Measurements from ENCODE around the gene PRKN. TPM values are rescaled to one million over a fixed set of nuclear protein-coding genes. Genes with fewer than 3 reads are reported as not detected.

Gene PRKN
- total and polyA plus RNA-seq, 2 experiments from 2014 or later = 0.10 to 0.84 TPM

DNA sequence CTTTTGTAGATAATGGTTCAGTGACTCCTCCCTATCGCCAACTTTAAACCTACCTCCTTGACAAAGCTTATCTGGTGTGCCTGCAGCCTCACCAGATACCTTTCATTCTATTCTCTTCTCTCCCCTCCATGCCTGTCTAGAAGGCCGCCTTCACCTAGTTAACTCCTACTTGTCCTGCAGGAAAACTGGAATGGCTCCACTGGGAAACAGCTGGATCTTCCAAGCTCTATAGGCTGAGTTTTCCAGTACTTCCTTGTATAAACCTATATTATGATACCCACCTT lies 6.2 kb downstream of the PRKN start (continued):
- TF ChIP-seq, protein P1, sequence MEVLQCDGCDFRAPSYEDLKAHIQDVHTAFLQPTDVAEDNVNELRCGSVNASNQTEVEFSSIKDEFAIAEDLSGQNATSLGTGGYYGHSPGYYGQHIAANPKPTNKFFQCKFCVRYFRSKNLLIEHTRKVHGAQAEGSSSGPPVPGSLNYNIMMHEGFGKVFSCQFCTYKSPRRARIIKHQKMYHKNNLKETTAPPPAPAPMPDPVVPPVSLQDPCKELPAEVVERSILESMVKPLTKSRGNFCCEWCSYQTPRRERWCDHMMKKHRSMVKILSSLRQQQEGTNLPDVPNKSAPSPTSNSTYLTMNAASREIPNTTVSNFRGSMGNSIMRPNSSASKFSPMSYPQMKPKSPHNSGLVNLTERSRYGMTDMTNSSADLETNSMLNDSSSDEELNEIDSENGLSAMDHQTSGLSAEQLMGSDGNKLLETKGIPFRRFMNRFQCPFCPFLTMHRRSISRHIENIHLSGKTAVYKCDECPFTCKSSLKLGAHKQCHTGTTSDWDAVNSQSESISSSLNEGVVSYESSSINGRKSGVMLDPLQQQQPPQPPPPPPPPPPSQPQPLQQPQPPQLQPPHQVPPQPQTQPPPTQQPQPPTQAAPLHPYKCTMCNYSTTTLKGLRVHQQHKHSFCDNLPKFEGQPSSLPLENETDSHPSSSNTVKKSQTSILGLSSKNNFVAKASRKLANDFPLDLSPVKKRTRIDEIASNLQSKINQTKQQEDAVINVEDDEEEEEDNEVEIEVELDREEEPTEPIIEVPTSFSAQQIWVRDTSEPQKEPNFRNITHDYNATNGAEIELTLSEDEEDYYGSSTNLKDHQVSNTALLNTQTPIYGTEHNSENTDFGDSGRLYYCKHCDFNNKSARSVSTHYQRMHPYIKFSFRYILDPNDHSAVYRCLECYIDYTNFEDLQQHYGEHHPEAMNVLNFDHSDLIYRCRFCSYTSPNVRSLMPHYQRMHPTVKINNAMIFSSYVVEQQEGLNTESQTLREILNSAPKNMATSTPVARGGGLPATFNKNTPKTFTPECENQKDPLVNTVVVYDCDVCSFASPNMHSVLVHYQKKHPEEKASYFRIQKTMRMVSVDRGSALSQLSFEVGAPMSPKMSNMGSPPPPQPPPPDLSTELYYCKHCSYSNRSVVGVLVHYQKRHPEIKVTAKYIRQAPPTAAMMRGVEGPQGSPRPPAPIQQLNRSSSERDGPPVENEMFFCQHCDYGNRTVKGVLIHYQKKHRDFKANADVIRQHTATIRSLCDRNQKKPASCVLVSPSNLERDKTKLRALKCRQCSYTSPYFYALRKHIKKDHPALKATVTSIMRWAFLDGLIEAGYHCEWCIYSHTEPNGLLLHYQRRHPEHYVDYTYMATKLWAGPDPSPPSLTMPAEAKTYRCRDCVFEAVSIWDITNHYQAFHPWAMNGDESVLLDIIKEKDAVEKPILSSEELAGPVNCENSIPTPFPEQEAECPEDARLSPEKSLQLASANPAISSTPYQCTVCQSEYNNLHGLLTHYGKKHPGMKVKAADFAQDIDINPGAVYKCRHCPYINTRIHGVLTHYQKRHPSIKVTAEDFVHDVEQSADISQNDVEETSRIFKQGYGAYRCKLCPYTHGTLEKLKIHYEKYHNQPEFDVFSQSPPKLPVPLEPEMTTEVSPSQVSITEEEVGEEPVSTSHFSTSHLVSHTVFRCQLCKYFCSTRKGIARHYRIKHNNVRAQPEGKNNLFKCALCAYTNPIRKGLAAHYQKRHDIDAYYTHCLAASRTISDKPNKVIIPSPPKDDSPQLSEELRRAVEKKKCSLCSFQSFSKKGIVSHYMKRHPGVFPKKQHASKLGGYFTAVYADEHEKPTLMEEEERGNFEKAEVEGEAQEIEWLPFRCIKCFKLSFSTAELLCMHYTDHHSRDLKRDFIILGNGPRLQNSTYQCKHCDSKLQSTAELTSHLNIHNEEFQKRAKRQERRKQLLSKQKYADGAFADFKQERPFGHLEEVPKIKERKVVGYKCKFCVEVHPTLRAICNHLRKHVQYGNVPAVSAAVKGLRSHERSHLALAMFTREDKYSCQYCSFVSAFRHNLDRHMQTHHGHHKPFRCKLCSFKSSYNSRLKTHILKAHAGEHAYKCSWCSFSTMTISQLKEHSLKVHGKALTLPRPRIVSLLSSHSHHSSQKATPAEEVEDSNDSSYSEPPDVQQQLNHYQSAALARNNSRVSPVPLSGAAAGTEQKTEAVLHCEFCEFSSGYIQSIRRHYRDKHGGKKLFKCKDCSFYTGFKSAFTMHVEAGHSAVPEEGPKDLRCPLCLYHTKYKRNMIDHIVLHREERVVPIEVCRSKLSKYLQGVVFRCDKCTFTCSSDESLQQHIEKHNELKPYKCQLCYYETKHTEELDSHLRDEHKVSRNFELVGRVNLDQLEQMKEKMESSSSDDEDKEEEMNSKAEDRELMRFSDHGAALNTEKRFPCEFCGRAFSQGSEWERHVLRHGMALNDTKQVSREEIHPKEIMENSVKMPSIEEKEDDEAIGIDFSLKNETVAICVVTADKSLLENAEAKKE (CRISPR knock-in tag; IDR thresholded peaks at IDR 0.05) = no peak
- no peak for TF ChIP-seq ZNF331 (CRISPR knock-in tag; IDR thresholded peaks at IDR 0.05; ENCODE audit: low read depth)

DNA sequence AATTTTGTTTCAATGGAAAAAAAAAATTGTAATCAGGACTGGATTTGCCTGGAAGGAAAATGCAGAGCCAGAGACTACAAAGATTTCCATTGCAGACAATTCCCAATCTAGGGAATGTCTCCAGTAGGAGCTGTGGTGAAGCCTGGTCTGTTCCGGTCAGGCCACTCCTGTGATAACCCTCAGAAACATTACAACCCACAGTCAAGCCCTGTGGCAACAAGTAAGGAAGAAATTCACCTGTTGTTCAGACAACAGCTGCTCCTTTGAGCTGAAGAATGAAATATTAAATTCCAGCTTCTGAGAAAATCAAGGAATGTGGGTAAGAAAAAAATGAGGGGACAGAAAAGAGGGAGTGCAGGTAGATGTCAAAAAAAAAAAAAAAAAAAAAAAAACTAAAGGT lies 8.0 kb downstream of the PRKN start:
- Mint-ChIP-seq H3K27me3 (ENCODE audit: insufficient read depth, low read depth, poor library complexity) (peaks cover 2% of the 10 kb centered on the region), H3K36me3 (ENCODE audit: low read depth) (peaks cover 4% of the 10 kb centered on the region; the same call in 1 of the 3 replicates), H3K9me3 (peaks cover 4% of the 10 kb centered on the region), H3K4me1 (peaks cover 26% of the 10 kb centered on the region), H3K4me3 (no peak overlapping the region), H3K27ac (no peak overlapping the region)
- no peaks in the 10 kb centered on the region for H3K9me2 ChIP-seq (ENCODE audit: insufficient read depth)
- H3K79me2 ChIP-seq (replicated peaks; ENCODE audit: insufficient read depth) = no peaks in the 10 kb centered on the region
- H3K4me3 ChIP-seq = no peak overlapping the region
- 0 out of 2 replicates have a peak, but pooled peaks cover 5% of the 10 kb centered on the region for H3K36me3 ChIP-seq (ENCODE audit: insufficient read depth)
- no peaks in the 10 kb centered on the region for H4K20me1 ChIP-seq (replicated peaks; ENCODE audit: insufficient read depth)
- H3K4me1 ChIP-seq (ENCODE audit: insufficient read depth) = peaks cover 12% of the 10 kb centered on the region
- no peaks in the 10 kb centered on the region for H3F3A ChIP-seq (replicated peaks; ENCODE audit: low read depth)
- no peak overlapping the region for H3K4me2 ChIP-seq
- H3K27ac ChIP-seq (ENCODE audit: low read depth) = no peak overlapping the region
- no peaks in the 10 kb centered on the region for H3K27me3 ChIP-seq (ENCODE audit: insufficient read depth)
- H2AFZ ChIP-seq = no peak overlapping the region
- DNase-seq (ENCODE audit: low spot score) = no peak
- ATAC-seq = no peak
- TF ChIP-seq, protein P2, sequence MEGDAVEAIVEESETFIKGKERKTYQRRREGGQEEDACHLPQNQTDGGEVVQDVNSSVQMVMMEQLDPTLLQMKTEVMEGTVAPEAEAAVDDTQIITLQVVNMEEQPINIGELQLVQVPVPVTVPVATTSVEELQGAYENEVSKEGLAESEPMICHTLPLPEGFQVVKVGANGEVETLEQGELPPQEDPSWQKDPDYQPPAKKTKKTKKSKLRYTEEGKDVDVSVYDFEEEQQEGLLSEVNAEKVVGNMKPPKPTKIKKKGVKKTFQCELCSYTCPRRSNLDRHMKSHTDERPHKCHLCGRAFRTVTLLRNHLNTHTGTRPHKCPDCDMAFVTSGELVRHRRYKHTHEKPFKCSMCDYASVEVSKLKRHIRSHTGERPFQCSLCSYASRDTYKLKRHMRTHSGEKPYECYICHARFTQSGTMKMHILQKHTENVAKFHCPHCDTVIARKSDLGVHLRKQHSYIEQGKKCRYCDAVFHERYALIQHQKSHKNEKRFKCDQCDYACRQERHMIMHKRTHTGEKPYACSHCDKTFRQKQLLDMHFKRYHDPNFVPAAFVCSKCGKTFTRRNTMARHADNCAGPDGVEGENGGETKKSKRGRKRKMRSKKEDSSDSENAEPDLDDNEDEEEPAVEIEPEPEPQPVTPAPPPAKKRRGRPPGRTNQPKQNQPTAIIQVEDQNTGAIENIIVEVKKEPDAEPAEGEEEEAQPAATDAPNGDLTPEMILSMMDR (conservative IDR thresholded peaks at IDR 0.05; ENCODE audit: low read depth in 2 of 2) = no peak
- TF ChIP-seq STAT1 (IDR thresholded peaks at IDR 0.05; ENCODE audit: unreplicated experiment) (no peak), ZNF114 (CRISPR knock-in tag; IDR thresholded peaks at IDR 0.05) (no peak), JUNB (IDR thresholded peaks at IDR 0.05; ENCODE audit: unreplicated experiment) (no peak), POLR2AphosphoS5 (IDR thresholded peaks at IDR 0.05; ENCODE audit: low read depth) (no peak), NANOG (IDR thresholded peaks at IDR 0.05; ENCODE audit: borderline replicate concordance) (no peak), EZH2phosphoT487 (IDR thresholded peaks at IDR 0.05; ENCODE audit: unreplicated experiment) (no peak), EZH2 (IDR thresholded peaks at IDR 0.05; ENCODE audit: low read depth, unreplicated experiment) (no peak), ZNF331 (CRISPR knock-in tag; IDR thresholded peaks at IDR 0.05; ENCODE audit: low read depth) (no peak), CREB1 (CRISPR knock-in tag; IDR thresholded peaks at IDR 0.05; ENCODE audit: low read depth) (no peak)
- TF ChIP-seq, protein P3, sequence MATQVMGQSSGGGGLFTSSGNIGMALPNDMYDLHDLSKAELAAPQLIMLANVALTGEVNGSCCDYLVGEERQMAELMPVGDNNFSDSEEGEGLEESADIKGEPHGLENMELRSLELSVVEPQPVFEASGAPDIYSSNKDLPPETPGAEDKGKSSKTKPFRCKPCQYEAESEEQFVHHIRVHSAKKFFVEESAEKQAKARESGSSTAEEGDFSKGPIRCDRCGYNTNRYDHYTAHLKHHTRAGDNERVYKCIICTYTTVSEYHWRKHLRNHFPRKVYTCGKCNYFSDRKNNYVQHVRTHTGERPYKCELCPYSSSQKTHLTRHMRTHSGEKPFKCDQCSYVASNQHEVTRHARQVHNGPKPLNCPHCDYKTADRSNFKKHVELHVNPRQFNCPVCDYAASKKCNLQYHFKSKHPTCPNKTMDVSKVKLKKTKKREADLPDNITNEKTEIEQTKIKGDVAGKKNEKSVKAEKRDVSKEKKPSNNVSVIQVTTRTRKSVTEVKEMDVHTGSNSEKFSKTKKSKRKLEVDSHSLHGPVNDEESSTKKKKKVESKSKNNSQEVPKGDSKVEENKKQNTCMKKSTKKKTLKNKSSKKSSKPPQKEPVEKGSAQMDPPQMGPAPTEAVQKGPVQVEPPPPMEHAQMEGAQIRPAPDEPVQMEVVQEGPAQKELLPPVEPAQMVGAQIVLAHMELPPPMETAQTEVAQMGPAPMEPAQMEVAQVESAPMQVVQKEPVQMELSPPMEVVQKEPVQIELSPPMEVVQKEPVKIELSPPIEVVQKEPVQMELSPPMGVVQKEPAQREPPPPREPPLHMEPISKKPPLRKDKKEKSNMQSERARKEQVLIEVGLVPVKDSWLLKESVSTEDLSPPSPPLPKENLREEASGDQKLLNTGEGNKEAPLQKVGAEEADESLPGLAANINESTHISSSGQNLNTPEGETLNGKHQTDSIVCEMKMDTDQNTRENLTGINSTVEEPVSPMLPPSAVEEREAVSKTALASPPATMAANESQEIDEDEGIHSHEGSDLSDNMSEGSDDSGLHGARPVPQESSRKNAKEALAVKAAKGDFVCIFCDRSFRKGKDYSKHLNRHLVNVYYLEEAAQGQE (IDR thresholded peaks at IDR 0.05; ENCODE audit: unreplicated experiment) = no peak
- TF ChIP-seq, protein P4, sequence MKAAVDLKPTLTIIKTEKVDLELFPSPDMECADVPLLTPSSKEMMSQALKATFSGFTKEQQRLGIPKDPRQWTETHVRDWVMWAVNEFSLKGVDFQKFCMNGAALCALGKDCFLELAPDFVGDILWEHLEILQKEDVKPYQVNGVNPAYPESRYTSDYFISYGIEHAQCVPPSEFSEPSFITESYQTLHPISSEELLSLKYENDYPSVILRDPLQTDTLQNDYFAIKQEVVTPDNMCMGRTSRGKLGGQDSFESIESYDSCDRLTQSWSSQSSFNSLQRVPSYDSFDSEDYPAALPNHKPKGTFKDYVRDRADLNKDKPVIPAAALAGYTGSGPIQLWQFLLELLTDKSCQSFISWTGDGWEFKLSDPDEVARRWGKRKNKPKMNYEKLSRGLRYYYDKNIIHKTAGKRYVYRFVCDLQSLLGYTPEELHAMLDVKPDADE (IDR thresholded peaks at IDR 0.05) = no peak

All from GM23338 (cell line).